HCT116 (cell line): ENCODE measurements around the gene MCF2L. TPM values are rescaled to one million over a fixed set of nuclear protein-coding genes. Genes with fewer than 3 reads are reported as not detected.

Source experiments
- ATAC-seq: fragments of 200-7000 bp; cut with Tn5 transposase; 2 replicates; pipeline ENCODE4 v1.9.1; 2020; ENCODE audit warnings: mild to moderate bottlenecking, moderate library complexity
- BruUV-seq: library from RNA; stranded (reverse); fragments of 400-500 nt; replicated peaks from 2 replicates; lab custom pipeline; 2021; lab: Mats Ljungman, UMichigan
- CTCF ChIA-PET: fragments of 300-600 bp; sonication (Branson Sonifier 250); formaldehyde crosslinking; loops from one replicate; lab custom pipeline; 2021; ENCODE audit warnings: antibody characterized with exemption; lab: Charles Lee
- POLR2A ChIA-PET: fragments of 300-600, 350-600 bp; sonication (Branson Sonifier 250); formaldehyde crosslinking; loops from one replicate; lab custom pipeline; 2021; ENCODE audit warnings: antibody characterized with exemption; lab: Charles Lee
- RAD21 ChIA-PET, 2 experiments: fragments of 300-600 bp; sonication (Branson Sonifier 250); formaldehyde crosslinking; loops; one replicate each; lab custom pipeline; 2023; ENCODE audit warnings: low total read pairs in 2 of 2; ENCODE audit not compliant: uncharacterized antibody in 2 of 2, unreplicated experiment in 2 of 2, low non-redundant PET in 1 of 2; lab: Charles Lee
- DNase-seq: peaks from one replicate; pipeline ENCODE4 v3.0.0-alpha.2; 2010; ENCODE audit warnings: low read depth, low spot score
- H2AFZ ChIP-seq: fragments of 200-600 bp; shearing (Covaris generic), sonication (generic); 2 replicates; pipeline ENCODE4 v1.6.1; 2017; ENCODE audit warnings: low read depth, mixed run types, mixed read lengths, antibody characterized with exemption, low read length; ENCODE audit not compliant: poor library complexity, severe bottlenecking
- H3K27ac ChIP-seq: 2 replicates; pipeline ENCODE4 v1.5.1; 2012; ENCODE audit warnings: low read depth, low read length
- H3K27me3 ChIP-seq: fragments of 200-600 bp; sonication (generic); 2 replicates; pipeline ENCODE4 v1.6.1; 2016; ENCODE audit warnings: mixed run types, low read length, mixed read lengths; ENCODE audit not compliant: insufficient read depth
- H3K36me3 ChIP-seq, 2 experiments: fragments of 200-500 bp in 1 of 2; fragments of 200-600 bp in 1 of 2; sonication (Bioruptor generic) in 1 of 2; sonication (generic) in 1 of 2; 2 replicates each; pipeline versions ENCODE4 v1.5.1 to v1.6.1; 2014 to 2016; ENCODE audit warnings: low read length in 2 of 2, inconsistent platforms in 1 of 2, mixed read lengths in 1 of 2, mixed run types in 1 of 2; ENCODE audit not compliant: insufficient read depth in 2 of 2, control insufficient read depth in 1 of 2
- H3K4me1 ChIP-seq, 2 experiments: fragments of 200-600 bp in 1 of 2; sonication (generic) in 1 of 2; 2 replicates each; pipeline versions ENCODE4 v1.5.1 to v1.6.1; 2012 to 2017; ENCODE audit warnings: low read length in 2 of 2, inconsistent platforms in 1 of 2, mild to moderate bottlenecking in 1 of 2, mixed read lengths in 1 of 2, mixed run types in 1 of 2, moderate library complexity in 1 of 2; ENCODE audit not compliant: insufficient read depth in 2 of 2, control insufficient read depth in 1 of 2
- H3K4me2 ChIP-seq: fragments of 200-600 bp; sonication (generic); 2 replicates; pipeline ENCODE4 v1.6.1; 2017; ENCODE audit warnings: mixed run types, low read length, mixed read lengths
- H3K4me3 ChIP-seq, 2 experiments: fragments of 200-600 bp in 1 of 2; sonication (generic) in 1 of 2; replicated peaks in 1 of 2; 2 replicates each; pipeline ENCODE4 v1.5.1; 2011 to 2016; ENCODE audit warnings: low read length in 2 of 2, control low read depth in 1 of 2, low read depth in 1 of 2, mild to moderate bottlenecking in 1 of 2, mixed read lengths in 1 of 2, mixed run types in 1 of 2
- H3K79me2 ChIP-seq: fragments of 200-600 bp; sonication (generic); 2 replicates; pipeline ENCODE4 v1.6.1; 2017; ENCODE audit warnings: mild to moderate bottlenecking, mixed run types, low read length, moderate library complexity, mixed read lengths; ENCODE audit not compliant: insufficient read depth
- H3K9ac ChIP-seq: fragments of 200-600 bp; sonication (generic); 2 replicates; pipeline ENCODE4 v1.6.1; 2016; ENCODE audit warnings: low read length, mixed read lengths
- H3K9me2 ChIP-seq: fragments of 200-600 bp; sonication (generic), shearing (Covaris generic); 2 replicates; pipeline ENCODE4 v1.6.1; 2017; ENCODE audit warnings: mixed run types, mild to moderate bottlenecking, moderate library complexity; ENCODE audit not compliant: insufficient read depth
- H3K9me3 ChIP-seq, 2 experiments: fragments of 200-500 bp in 1 of 2; fragments of 200-600 bp in 1 of 2; sonication (Bioruptor generic) in 1 of 2; sonication (generic) in 1 of 2; 2 replicates each; pipeline ENCODE4 v1.6.1; 2014 to 2017; ENCODE audit warnings: low read length in 2 of 2, mixed read lengths in 2 of 2, inconsistent platforms in 1 of 2, low read depth in 1 of 2, mild to moderate bottlenecking in 1 of 2, mixed run types in 1 of 2, moderate library complexity in 1 of 2; ENCODE audit not compliant: control insufficient read depth in 1 of 2, insufficient read depth in 1 of 2
- H4K20me1 ChIP-seq: fragments of 200-600 bp; sonication (generic), shearing (Covaris generic); 2 replicates; pipeline ENCODE4 v1.6.1; 2017; ENCODE audit warnings: mixed run types, mild to moderate bottlenecking, moderate library complexity; ENCODE audit not compliant: insufficient read depth
- ATF3 ChIP-seq: IDR thresholded peaks from 2 replicates; pipeline ENCODE4 v1.6.1; 2012
- CBX3 ChIP-seq: IDR thresholded peaks from 2 replicates; pipeline ENCODE4 v1.6.1; 2012; ENCODE audit warnings: low read depth
- CEBPB ChIP-seq: IDR thresholded peaks from 2 replicates; pipeline ENCODE4 v1.6.1; 2012; ENCODE audit warnings: low read depth
- ELF1 ChIP-seq: IDR thresholded peaks from 2 replicates; pipeline ENCODE4 v1.6.1; 2012; ENCODE audit warnings: low read depth, borderline replicate concordance
- MAX ChIP-seq: IDR thresholded peaks from 2 replicates; pipeline ENCODE4 v1.6.1; 2012
- POLR2A ChIP-seq: IDR thresholded peaks from 2 replicates; pipeline ENCODE4 v1.7.0; 2011; ENCODE audit warnings: borderline replicate concordance; ENCODE audit not compliant: insufficient read depth, insufficient read length; ENCODE audit errors: extremely low read depth
- POLR2AphosphoS5 ChIP-seq: IDR thresholded peaks from 2 replicates; pipeline ENCODE4 v1.6.1; 2011; ENCODE audit warnings: mild to moderate bottlenecking, low read depth, low read length, moderate library complexity
- REST ChIP-seq: IDR thresholded peaks from 2 replicates; pipeline ENCODE4 v1.6.1; 2012; ENCODE audit warnings: low read depth
- SIN3A ChIP-seq: IDR thresholded peaks from 2 replicates; pipeline ENCODE4 v1.6.1; 2012; ENCODE audit warnings: low read depth
- SP1 ChIP-seq: IDR thresholded peaks from 2 replicates; pipeline ENCODE4 v1.6.1; 2012; ENCODE audit warnings: low read depth
- TCF7L2 ChIP-seq: IDR thresholded peaks from 2 replicates; pipeline ENCODE4 v1.7.0; 2011; ENCODE audit warnings: borderline replicate concordance, inconsistent platforms; ENCODE audit not compliant: insufficient read depth, insufficient read length; ENCODE audit errors: extremely low read depth
- YY1 ChIP-seq: IDR thresholded peaks from 2 replicates; pipeline ENCODE4 v1.6.1; 2011; ENCODE audit warnings: low read length, low read depth, moderate library complexity, mild to moderate bottlenecking; ENCODE audit not compliant: insufficient replicate concordance; ENCODE audit errors: extremely low read depth
- ZBTB33 ChIP-seq: IDR thresholded peaks from 2 replicates; pipeline ENCODE4 v1.6.1; 2011; ENCODE audit warnings: mild to moderate bottlenecking, low read length, moderate library complexity; ENCODE audit not compliant: insufficient replicate concordance; ENCODE audit errors: extremely low read depth
- ZFX ChIP-seq: fragments of 450-650 bp; IDR thresholded peaks from 2 replicates; pipeline ENCODE4 v1.6.1; 2017
- intact Hi-C: fragments of 100-400 bp; cut with micrococcal nuclease; formaldehyde crosslinking; loops from 2 replicates; pipeline ENCODE4 v1.10.0; 2022
- total RNA-seq: library from RNA; stranded (reverse); gene quantifications from one replicate; pipeline ENCODE4 v1.2.1, GENCODE V29; 2021; ENCODE audit not compliant: unreplicated experiment
- TF ChIP-seq, protein P1 (sequence below), 3 experiments: fragments of 200-600 bp in 1 of 3; sonication (generic) in 1 of 3; IDR thresholded peaks in 2 of 3; conservative IDR thresholded peaks in 1 of 3; 2 replicates each; pipeline ENCODE4 v1.5.1; 2012 to 2017; ENCODE audit warnings: low read depth in 2 of 3, low read length in 2 of 3, antibody characterized with exemption in 1 of 3, borderline replicate concordance in 1 of 3, control low read depth in 1 of 3, mild to moderate bottlenecking in 1 of 3, mixed read lengths in 1 of 3, mixed run types in 1 of 3, moderate library complexity in 1 of 3; ENCODE audit not compliant: insufficient read depth in 1 of 3

The MCF2L gene
- total RNA-seq, 1 experiment from 2014 or later: 19.3 TPM

- TF ChIP-seq, protein P1, sequence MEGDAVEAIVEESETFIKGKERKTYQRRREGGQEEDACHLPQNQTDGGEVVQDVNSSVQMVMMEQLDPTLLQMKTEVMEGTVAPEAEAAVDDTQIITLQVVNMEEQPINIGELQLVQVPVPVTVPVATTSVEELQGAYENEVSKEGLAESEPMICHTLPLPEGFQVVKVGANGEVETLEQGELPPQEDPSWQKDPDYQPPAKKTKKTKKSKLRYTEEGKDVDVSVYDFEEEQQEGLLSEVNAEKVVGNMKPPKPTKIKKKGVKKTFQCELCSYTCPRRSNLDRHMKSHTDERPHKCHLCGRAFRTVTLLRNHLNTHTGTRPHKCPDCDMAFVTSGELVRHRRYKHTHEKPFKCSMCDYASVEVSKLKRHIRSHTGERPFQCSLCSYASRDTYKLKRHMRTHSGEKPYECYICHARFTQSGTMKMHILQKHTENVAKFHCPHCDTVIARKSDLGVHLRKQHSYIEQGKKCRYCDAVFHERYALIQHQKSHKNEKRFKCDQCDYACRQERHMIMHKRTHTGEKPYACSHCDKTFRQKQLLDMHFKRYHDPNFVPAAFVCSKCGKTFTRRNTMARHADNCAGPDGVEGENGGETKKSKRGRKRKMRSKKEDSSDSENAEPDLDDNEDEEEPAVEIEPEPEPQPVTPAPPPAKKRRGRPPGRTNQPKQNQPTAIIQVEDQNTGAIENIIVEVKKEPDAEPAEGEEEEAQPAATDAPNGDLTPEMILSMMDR (IDR thresholded peaks at IDR 0.05 in 2 of 3, conservative IDR thresholded peaks at IDR 0.05 in 1 of 3; ENCODE audit: borderline replicate concordance in 1 of 3, insufficient read depth in 1 of 3, low read depth in 2 of 3, low read length in 2 of 3): no peak
- no peak for TF ChIP-seq SP1
- TF ChIP-seq CEBPB: no peak
- no peak for TF ChIP-seq MAX
- no peak for TF ChIP-seq ZBTB33
- TF ChIP-seq REST: no peak
- TF ChIP-seq CBX3: no peak
- no peak for TF ChIP-seq ZFX
- no peak for TF ChIP-seq SIN3A
- TF ChIP-seq YY1: no peak
- no peak for TF ChIP-seq TCF7L2
- no peak for TF ChIP-seq POLR2AphosphoS5
- no peak for TF ChIP-seq ELF1
- TF ChIP-seq POLR2A: no peak
- no peak for TF ChIP-seq ATF3
- no TSS peak for BruUV-seq
- intact Hi-C loops: loop anchor here (5.0 kb wide), 1 partner anchor 87 kb away; no protein-coding TSS in a partner anchor
- POLR2A ChIA-PET: no interaction called here
- no peak overlapping the region for H2AFZ ChIP-seq
- RAD21 ChIA-PET: no interaction called here
- H3K4me2 ChIP-seq: no peak overlapping the region
- no peak for DNase-seq
- no peak overlapping the region for H3K4me3 ChIP-seq
- peaks cover 5% of the 10 kb centered on the region; the same call in 1 of the 2 replicates for H3K27me3 ChIP-seq
- H3K9me2 ChIP-seq: no peaks in the 10 kb centered on the region
- peaks cover 4 to 14% of the 10 kb centered on the region in 2 experiments; a peak in 3 of 4 replicates for H3K4me1 ChIP-seq
- H3K9ac ChIP-seq: no peak overlapping the region
- H3K27ac ChIP-seq: no peak overlapping the region
- H3K36me3 ChIP-seq: no peaks in the 10 kb centered on the region
- CTCF ChIA-PET: no interaction called here
- H3K9me3 ChIP-seq: no peaks in the 10 kb centered on the region
- no peak for ATAC-seq
- no peaks in the 10 kb centered on the region for H3K79me2 ChIP-seq
- no peaks in the 10 kb centered on the region for H4K20me1 ChIP-seq
These were observed 155.4 kb downstream of the MCF2L start for GRCh38 chr13:113124211-113124970.
